ENCODE measurements around the gene APEH. TPM values are rescaled to one million over a fixed set of nuclear protein-coding genes. Genes with fewer than 3 reads are reported as not detected.

Gene APEH
- total and polyA plus RNA-seq, 9 of the 15 experiments (the other 6 are each of a cell fraction or from before 2014, with no cell fraction given), result 70.9 to 177 (median 117) TPM

- TF ChIP-seq, protein P1, sequence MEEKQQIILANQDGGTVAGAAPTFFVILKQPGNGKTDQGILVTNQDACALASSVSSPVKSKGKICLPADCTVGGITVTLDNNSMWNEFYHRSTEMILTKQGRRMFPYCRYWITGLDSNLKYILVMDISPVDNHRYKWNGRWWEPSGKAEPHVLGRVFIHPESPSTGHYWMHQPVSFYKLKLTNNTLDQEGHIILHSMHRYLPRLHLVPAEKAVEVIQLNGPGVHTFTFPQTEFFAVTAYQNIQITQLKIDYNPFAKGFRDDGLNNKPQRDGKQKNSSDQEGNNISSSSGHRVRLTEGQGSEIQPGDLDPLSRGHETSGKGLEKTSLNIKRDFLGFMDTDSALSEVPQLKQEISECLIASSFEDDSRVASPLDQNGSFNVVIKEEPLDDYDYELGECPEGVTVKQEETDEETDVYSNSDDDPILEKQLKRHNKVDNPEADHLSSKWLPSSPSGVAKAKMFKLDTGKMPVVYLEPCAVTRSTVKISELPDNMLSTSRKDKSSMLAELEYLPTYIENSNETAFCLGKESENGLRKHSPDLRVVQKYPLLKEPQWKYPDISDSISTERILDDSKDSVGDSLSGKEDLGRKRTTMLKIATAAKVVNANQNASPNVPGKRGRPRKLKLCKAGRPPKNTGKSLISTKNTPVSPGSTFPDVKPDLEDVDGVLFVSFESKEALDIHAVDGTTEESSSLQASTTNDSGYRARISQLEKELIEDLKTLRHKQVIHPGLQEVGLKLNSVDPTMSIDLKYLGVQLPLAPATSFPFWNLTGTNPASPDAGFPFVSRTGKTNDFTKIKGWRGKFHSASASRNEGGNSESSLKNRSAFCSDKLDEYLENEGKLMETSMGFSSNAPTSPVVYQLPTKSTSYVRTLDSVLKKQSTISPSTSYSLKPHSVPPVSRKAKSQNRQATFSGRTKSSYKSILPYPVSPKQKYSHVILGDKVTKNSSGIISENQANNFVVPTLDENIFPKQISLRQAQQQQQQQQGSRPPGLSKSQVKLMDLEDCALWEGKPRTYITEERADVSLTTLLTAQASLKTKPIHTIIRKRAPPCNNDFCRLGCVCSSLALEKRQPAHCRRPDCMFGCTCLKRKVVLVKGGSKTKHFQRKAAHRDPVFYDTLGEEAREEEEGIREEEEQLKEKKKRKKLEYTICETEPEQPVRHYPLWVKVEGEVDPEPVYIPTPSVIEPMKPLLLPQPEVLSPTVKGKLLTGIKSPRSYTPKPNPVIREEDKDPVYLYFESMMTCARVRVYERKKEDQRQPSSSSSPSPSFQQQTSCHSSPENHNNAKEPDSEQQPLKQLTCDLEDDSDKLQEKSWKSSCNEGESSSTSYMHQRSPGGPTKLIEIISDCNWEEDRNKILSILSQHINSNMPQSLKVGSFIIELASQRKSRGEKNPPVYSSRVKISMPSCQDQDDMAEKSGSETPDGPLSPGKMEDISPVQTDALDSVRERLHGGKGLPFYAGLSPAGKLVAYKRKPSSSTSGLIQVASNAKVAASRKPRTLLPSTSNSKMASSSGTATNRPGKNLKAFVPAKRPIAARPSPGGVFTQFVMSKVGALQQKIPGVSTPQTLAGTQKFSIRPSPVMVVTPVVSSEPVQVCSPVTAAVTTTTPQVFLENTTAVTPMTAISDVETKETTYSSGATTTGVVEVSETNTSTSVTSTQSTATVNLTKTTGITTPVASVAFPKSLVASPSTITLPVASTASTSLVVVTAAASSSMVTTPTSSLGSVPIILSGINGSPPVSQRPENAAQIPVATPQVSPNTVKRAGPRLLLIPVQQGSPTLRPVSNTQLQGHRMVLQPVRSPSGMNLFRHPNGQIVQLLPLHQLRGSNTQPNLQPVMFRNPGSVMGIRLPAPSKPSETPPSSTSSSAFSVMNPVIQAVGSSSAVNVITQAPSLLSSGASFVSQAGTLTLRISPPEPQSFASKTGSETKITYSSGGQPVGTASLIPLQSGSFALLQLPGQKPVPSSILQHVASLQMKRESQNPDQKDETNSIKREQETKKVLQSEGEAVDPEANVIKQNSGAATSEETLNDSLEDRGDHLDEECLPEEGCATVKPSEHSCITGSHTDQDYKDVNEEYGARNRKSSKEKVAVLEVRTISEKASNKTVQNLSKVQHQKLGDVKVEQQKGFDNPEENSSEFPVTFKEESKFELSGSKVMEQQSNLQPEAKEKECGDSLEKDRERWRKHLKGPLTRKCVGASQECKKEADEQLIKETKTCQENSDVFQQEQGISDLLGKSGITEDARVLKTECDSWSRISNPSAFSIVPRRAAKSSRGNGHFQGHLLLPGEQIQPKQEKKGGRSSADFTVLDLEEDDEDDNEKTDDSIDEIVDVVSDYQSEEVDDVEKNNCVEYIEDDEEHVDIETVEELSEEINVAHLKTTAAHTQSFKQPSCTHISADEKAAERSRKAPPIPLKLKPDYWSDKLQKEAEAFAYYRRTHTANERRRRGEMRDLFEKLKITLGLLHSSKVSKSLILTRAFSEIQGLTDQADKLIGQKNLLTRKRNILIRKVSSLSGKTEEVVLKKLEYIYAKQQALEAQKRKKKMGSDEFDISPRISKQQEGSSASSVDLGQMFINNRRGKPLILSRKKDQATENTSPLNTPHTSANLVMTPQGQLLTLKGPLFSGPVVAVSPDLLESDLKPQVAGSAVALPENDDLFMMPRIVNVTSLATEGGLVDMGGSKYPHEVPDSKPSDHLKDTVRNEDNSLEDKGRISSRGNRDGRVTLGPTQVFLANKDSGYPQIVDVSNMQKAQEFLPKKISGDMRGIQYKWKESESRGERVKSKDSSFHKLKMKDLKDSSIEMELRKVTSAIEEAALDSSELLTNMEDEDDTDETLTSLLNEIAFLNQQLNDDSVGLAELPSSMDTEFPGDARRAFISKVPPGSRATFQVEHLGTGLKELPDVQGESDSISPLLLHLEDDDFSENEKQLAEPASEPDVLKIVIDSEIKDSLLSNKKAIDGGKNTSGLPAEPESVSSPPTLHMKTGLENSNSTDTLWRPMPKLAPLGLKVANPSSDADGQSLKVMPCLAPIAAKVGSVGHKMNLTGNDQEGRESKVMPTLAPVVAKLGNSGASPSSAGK (IDR thresholded peaks at IDR 0.05), result no peak
- TF ChIP-seq, protein P2, sequence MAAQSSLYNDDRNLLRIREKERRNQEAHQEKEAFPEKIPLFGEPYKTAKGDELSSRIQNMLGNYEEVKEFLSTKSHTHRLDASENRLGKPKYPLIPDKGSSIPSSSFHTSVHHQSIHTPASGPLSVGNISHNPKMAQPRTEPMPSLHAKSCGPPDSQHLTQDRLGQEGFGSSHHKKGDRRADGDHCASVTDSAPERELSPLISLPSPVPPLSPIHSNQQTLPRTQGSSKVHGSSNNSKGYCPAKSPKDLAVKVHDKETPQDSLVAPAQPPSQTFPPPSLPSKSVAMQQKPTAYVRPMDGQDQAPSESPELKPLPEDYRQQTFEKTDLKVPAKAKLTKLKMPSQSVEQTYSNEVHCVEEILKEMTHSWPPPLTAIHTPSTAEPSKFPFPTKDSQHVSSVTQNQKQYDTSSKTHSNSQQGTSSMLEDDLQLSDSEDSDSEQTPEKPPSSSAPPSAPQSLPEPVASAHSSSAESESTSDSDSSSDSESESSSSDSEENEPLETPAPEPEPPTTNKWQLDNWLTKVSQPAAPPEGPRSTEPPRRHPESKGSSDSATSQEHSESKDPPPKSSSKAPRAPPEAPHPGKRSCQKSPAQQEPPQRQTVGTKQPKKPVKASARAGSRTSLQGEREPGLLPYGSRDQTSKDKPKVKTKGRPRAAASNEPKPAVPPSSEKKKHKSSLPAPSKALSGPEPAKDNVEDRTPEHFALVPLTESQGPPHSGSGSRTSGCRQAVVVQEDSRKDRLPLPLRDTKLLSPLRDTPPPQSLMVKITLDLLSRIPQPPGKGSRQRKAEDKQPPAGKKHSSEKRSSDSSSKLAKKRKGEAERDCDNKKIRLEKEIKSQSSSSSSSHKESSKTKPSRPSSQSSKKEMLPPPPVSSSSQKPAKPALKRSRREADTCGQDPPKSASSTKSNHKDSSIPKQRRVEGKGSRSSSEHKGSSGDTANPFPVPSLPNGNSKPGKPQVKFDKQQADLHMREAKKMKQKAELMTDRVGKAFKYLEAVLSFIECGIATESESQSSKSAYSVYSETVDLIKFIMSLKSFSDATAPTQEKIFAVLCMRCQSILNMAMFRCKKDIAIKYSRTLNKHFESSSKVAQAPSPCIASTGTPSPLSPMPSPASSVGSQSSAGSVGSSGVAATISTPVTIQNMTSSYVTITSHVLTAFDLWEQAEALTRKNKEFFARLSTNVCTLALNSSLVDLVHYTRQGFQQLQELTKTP (IDR thresholded peaks at IDR 0.05; ENCODE audit: low read depth in 1 of 2, partially characterized antibody in 2 of 2), result no peak
- TF ChIP-seq, protein P3, sequence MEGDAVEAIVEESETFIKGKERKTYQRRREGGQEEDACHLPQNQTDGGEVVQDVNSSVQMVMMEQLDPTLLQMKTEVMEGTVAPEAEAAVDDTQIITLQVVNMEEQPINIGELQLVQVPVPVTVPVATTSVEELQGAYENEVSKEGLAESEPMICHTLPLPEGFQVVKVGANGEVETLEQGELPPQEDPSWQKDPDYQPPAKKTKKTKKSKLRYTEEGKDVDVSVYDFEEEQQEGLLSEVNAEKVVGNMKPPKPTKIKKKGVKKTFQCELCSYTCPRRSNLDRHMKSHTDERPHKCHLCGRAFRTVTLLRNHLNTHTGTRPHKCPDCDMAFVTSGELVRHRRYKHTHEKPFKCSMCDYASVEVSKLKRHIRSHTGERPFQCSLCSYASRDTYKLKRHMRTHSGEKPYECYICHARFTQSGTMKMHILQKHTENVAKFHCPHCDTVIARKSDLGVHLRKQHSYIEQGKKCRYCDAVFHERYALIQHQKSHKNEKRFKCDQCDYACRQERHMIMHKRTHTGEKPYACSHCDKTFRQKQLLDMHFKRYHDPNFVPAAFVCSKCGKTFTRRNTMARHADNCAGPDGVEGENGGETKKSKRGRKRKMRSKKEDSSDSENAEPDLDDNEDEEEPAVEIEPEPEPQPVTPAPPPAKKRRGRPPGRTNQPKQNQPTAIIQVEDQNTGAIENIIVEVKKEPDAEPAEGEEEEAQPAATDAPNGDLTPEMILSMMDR (IDR thresholded peaks at IDR 0.05 in 2 of 3, conservative IDR thresholded peaks at IDR 0.05 in 1 of 3; ENCODE audit: insufficient read depth in 2 of 3, low read depth in 1 of 3, low read length in 3 of 3), result peak; percentile 81 to 82 (median 82)
- TF ChIP-seq ZNF239 (CRISPR knock-in tag; IDR thresholded peaks at IDR 0.05) (no peak), ZEB2 (IDR thresholded peaks at IDR 0.05) (no peak), RHOXF2B (CRISPR knock-in tag; conservative IDR thresholded peaks at IDR 0.05) (no peak), POLR2G (IDR thresholded peaks at IDR 0.05; ENCODE audit: low read depth, low read length) (no peak)
These were observed 2.6 kb upstream of the APEH start (continued) for GRCh38 chr3:49671291-49672288.
